Gastrocnemius medialis (tissue), 4 donors: ENCODE data around the gene TRAF4.

Experiments
- POLR2A ChIP-seq, 2 donors: fragments of 450-650 bp; IDR thresholded peaks; one replicate each; pipeline ENCODE4 v1.6.1; 2017; ENCODE audit warnings: antibody characterized with exemption in 2 of 2, mild to moderate bottlenecking in 2 of 2, moderate library complexity in 2 of 2
- TF ChIP-seq, protein P1 (sequence below), 5 experiments: fragments of 450-650 bp in 3 of 5; fragments of 200-600 bp in 2 of 5; sonication (generic) in 2 of 5; IDR thresholded peaks in 4 of 5; conservative IDR thresholded peaks in 1 of 5; 1 replicate in 4 of 5; 2 replicates in 1 of 5; pipeline ENCODE4 v1.5.1; 2016 to 2019; ENCODE audit warnings: antibody characterized with exemption in 5 of 5, mild to moderate bottlenecking in 3 of 5, moderate library complexity in 3 of 5

DNA sequence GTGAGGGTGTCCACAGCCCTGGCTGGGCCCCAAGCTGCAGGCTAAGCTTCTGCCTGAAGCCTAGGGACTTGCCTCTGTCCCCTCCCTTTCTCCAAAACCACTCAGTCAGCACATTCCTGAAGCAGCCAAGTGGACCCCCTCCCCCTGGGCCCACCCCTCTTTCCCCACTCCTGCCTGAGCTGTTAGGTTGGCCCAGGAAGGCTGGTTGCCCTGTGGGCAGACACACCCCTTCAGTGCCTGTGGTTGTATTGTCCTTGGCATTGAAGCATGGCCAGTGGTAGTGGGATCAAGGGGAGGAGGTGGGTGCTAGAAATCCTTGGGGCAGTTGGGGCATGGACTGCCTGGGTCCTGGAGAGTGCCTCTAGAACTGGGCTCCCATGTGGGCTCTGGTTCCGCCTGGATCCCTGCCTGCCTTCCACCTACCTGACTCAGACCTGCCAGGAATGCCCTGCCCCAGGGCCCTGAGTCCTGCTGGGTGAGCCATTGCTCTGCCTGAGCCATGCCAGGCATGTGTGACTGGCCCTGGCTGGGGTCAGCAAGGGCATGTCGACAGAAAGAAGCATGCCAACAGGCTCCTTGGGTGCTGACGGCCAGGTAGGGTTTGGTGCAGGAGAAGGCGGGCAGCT lies 2.1 kb downstream of the TRAF4 start:
- TF ChIP-seq, protein P1, sequence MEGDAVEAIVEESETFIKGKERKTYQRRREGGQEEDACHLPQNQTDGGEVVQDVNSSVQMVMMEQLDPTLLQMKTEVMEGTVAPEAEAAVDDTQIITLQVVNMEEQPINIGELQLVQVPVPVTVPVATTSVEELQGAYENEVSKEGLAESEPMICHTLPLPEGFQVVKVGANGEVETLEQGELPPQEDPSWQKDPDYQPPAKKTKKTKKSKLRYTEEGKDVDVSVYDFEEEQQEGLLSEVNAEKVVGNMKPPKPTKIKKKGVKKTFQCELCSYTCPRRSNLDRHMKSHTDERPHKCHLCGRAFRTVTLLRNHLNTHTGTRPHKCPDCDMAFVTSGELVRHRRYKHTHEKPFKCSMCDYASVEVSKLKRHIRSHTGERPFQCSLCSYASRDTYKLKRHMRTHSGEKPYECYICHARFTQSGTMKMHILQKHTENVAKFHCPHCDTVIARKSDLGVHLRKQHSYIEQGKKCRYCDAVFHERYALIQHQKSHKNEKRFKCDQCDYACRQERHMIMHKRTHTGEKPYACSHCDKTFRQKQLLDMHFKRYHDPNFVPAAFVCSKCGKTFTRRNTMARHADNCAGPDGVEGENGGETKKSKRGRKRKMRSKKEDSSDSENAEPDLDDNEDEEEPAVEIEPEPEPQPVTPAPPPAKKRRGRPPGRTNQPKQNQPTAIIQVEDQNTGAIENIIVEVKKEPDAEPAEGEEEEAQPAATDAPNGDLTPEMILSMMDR (IDR thresholded peaks at IDR 0.05 in 4 of 5, conservative IDR thresholded peaks at IDR 0.05 in 1 of 5), result no peak
- TF ChIP-seq POLR2A (IDR thresholded peaks at IDR 0.05), result no peak
